Body of pancreas (tissue), 4 donors: Measurements from ENCODE around the gene FA2H. TPM values are rescaled to one million over a fixed set of nuclear protein-coding genes. Genes with fewer than 3 reads are reported as not detected.

ENCODE experiments used
- ATAC-seq: fragments of 150-250 bp; one replicate; pipeline ENCODE4 v1.9.1; 2016
- DNase-seq, 4 donors: peaks; one replicate each; pipeline ENCODE4 v3.0.0-alpha.2; 2019
- H3K27ac ChIP-seq, 4 donors: fragments of 200-600 bp; sonication (generic); 1 replicate in 3 of 4; 2 replicates in 1 of 4; pipeline versions ENCODE4 v1.5.1 to v1.6.1; 2016 to 2019; ENCODE audit warnings: mild to moderate bottlenecking in 1 of 4, mixed read lengths in 1 of 4, moderate library complexity in 1 of 4
- H3K27me3 ChIP-seq, 2 donors: fragments of 200-600 bp; sonication (generic); one replicate each; pipeline ENCODE4 v1.6.0; 2016; ENCODE audit warnings: mild to moderate bottlenecking in 1 of 2
- H3K36me3 ChIP-seq, 2 donors: fragments of 200-600 bp; sonication (generic); replicated peaks in 1 of 2; 2 replicates each; pipeline ENCODE4 v1.5.1; 2016; ENCODE audit warnings: low read depth in 2 of 2; ENCODE audit not compliant: insufficient read depth in 1 of 2
- H3K4me1 ChIP-seq: fragments of 200-600 bp; sonication (generic); one replicate; pipeline ENCODE4 v1.6.0; 2016
- H3K4me3 ChIP-seq, 2 donors: fragments of 200-600 bp; sonication (generic); 1 replicate in 1 of 2; 2 replicates in 1 of 2; pipeline ENCODE4 v1.5.1; 2016 to 2019
- H3K9me3 ChIP-seq, 3 donors: fragments of 200-600 bp; sonication (generic); 1 replicate in 2 of 3; 2 replicates in 1 of 3; pipeline ENCODE4 v1.5.1; 2016
- CTCF ChIP-seq, 7 experiments: fragments of 450-650 bp in 4 of 7; fragments of 200-600 bp in 3 of 7; sonication (generic) in 3 of 7; IDR thresholded peaks; one replicate each; pipeline ENCODE4 v1.5.1; 2016 to 2019; ENCODE audit warnings: antibody characterized with exemption in 7 of 7
- POLR2A ChIP-seq, 3 donors: fragments of 450-650 bp; IDR thresholded peaks; one replicate each; pipeline ENCODE4 v1.6.1; 2016; ENCODE audit warnings: antibody characterized with exemption in 3 of 3, mild to moderate bottlenecking in 2 of 3
- WGBS, 2 donors: methylation state at CpG; one replicate each; pipeline ENCODE4 v1.1.5; 2017; 5-methylcytosine and 5-hydroxymethylcytosine counted together
- intact Hi-C: fragments of 100-400 bp; cut with DNase I; formaldehyde crosslinking; loops from one replicate; pipeline ENCODE4 v1.15.1; 2023
- total RNA-seq, 2 donors: library from RNA; depleted of rRNA; stranded (reverse); fragments of >200 nt; gene quantifications; one replicate each; pipeline ENCODE4 v1.1.0, GENCODE V29; 2016

FA2H gene
- total RNA-seq, 2 donors from 2014 or later = 3.3 to 5.4 TPM

- 84 to 86% methylated on average over 26 to 32 of the region's 32 CpGs for WGBS, 2 donors
- intact Hi-C loops = no loop called here
- ATAC-seq = no peak
- H3K4me3 ChIP-seq = no peak overlapping the region
- TF ChIP-seq POLR2A (IDR thresholded peaks at IDR 0.05) (no peak), CTCF (IDR thresholded peaks at IDR 0.05) (no peak)
- no peaks in the 10 kb centered on the region for H3K27me3 ChIP-seq
- no peaks in the 10 kb centered on the region for H3K36me3 ChIP-seq
- no peak for DNase-seq
- peaks cover 16% of the 10 kb centered on the region for H3K4me1 ChIP-seq
- H3K9me3 ChIP-seq = no peaks in the 10 kb centered on the region
- no peak overlapping the region for H3K27ac ChIP-seq
These were observed 26.7 kb downstream of the FA2H start for GRCh38 chr16:74747716-74748615.

- WGBS, 2 donors = 74 to 85% methylated on average over 7 of the region's 7 CpGs
- ATAC-seq = no peak
These were observed 28.7 kb downstream of the FA2H start for GRCh38 chr16:74745926-74746325.

GRCh38 chr16:74745109-74745615, 29.5 kb downstream of the FA2H start:
- Histone ChIP-seq H3K9me3 (no peaks in the 10 kb centered on the region), H3K27me3 (no peaks in the 10 kb centered on the region), H3K4me1 (peaks cover 26% of the 10 kb centered on the region), H3K4me3 (no peak overlapping the region), H3K36me3 (no peaks in the 10 kb centered on the region), H3K27ac (peak overlapping the region in 2 of 4 donors; percentile 92 to 93)
- WGBS, 2 donors = 87 to 95% methylated on average over 7 to 10 of the region's 10 CpGs
- intact Hi-C loops = no loop called here
- TF ChIP-seq POLR2A (IDR thresholded peaks at IDR 0.05) (no peak), CTCF (IDR thresholded peaks at IDR 0.05) (no peak)
- no peak for DNase-seq
- ATAC-seq = no peak

More at GRCh38 chr16:74745926-74746325, 28.7 kb downstream of the FA2H start:
- peaks cover 22% of the 10 kb centered on the region for H3K4me1 ChIP-seq
- H3K9me3 ChIP-seq = no peaks in the 10 kb centered on the region
- intact Hi-C loops = no loop called here
- H3K27ac ChIP-seq = no peak overlapping the region
- H3K27me3 ChIP-seq = no peaks in the 10 kb centered on the region
- TF ChIP-seq CTCF (IDR thresholded peaks at IDR 0.05) (no peak), POLR2A (IDR thresholded peaks at IDR 0.05) (no peak)
- DNase-seq = no peak
- no peaks in the 10 kb centered on the region for H3K36me3 ChIP-seq
- no peak overlapping the region for H3K4me3 ChIP-seq

- ATAC-seq = no peak
These were observed 30.1 kb downstream of the FA2H start for GRCh38 chr16:74744566-74744965.

More at GRCh38 chr16:74744566-74744965, 30.1 kb downstream of the FA2H start:
- Histone ChIP-seq H3K27me3 (no peaks in the 10 kb centered on the region), H3K4me1 (peaks cover 26% of the 10 kb centered on the region), H3K9me3 (no peaks in the 10 kb centered on the region), H3K36me3 (no peaks in the 10 kb centered on the region), H3K27ac (peak overlapping the region in 3 of 4 donors; percentile 91 to 93 (median 92)), H3K4me3 (no peak overlapping the region)
- DNase-seq = no peak
- intact Hi-C loops = no loop called here
- 93 to 95% methylated on average over 4 of the region's 4 CpGs for WGBS, 2 donors
- no peak for TF ChIP-seq POLR2A (IDR thresholded peaks at IDR 0.05)
- no peak for TF ChIP-seq CTCF (IDR thresholded peaks at IDR 0.05)
